Bronchial epithelial cell (primary cell): ENCODE data around the gene MINDY4. TPM values are rescaled to one million over a fixed set of nuclear protein-coding genes. Genes with fewer than 3 reads are reported as not detected.

Experiments
- DNase-seq: peaks from one replicate; pipeline ENCODE4 v3.0.0-alpha.2; 2010; ENCODE audit warnings: low read depth
- FAIRE-seq: peaks from 2 replicates; lab custom pipeline; 2011; peaks lifted over from hg19 to GRCh38; lab: Jason Lieb, UNC
- H3K27me3 ChIP-seq: 2 replicates; pipeline ENCODE4 v1.5.1; 2011; ENCODE audit warnings: low read length; ENCODE audit not compliant: control insufficient read depth, insufficient read depth
- H3K36me3 ChIP-seq: 2 replicates; pipeline ENCODE4 v1.5.1; 2011; ENCODE audit warnings: low read length; ENCODE audit not compliant: control insufficient read depth, insufficient read depth
- H3K4me3 ChIP-seq: 2 replicates; pipeline ENCODE4 v1.5.1; 2011; ENCODE audit warnings: mild to moderate bottlenecking, low read depth, low read length, control low read depth
- CTCF ChIP-seq: IDR thresholded peaks from 2 replicates; pipeline ENCODE4 v1.5.1; 2011; ENCODE audit warnings: mild to moderate bottlenecking, moderate library complexity, low read length, control low read depth, inconsistent platforms; ENCODE audit not compliant: insufficient read depth, severe bottlenecking
- total RNA-seq: library from RNA; depleted of rRNA; stranded (reverse); fragments of >200 nt; gene quantifications from 2 replicates; pipeline ENCODE4 v1.2.1, GENCODE V29; 2014

The MINDY4 gene
- total RNA-seq, 1 donor from 2014 or later: 1.1 TPM

GRCh38 chr7:30852308-30852684 is 81.1 kb downstream of the MINDY4 start:
- peaks cover 2% of the 10 kb centered on the region for H3K27me3 ChIP-seq
- TF ChIP-seq CTCF: no peak
- FAIRE-seq: no peak

GRCh38 chr7:30852744-30853288 is 81.6 kb downstream of the MINDY4 start:
- Histone ChIP-seq H3K36me3 (no peaks in the 10 kb centered on the region), H3K4me3 (no peak overlapping the region), H3K27me3 (peaks cover 2% of the 10 kb centered on the region)
- TF ChIP-seq CTCF: no peak
- DNase-seq (no peak), FAIRE-seq (no peak)

More at GRCh38 chr7:30852308-30852684, 81.1 kb downstream of the MINDY4 start:
- no peak for DNase-seq
- H3K4me3 ChIP-seq: no peak overlapping the region
- no peaks in the 10 kb centered on the region for H3K36me3 ChIP-seq

GRCh38 chr7:30853576-30853975 is 82.4 kb downstream of the MINDY4 start:
- FAIRE-seq (no peak), DNase-seq (no peak)
- Histone ChIP-seq H3K27me3 (peaks cover 2% of the 10 kb centered on the region), H3K4me3 (no peak overlapping the region), H3K36me3 (no peaks in the 10 kb centered on the region)
- no peak for TF ChIP-seq CTCF

GRCh38 chr7:30855936-30856335 is 84.7 kb downstream of the MINDY4 start:
- DNase-seq: no peak
- H3K4me3 ChIP-seq: no peak overlapping the region
- no peaks in the 10 kb centered on the region for H3K36me3 ChIP-seq
- no peak for TF ChIP-seq CTCF
- no peaks in the 10 kb centered on the region for H3K27me3 ChIP-seq
- no peak for FAIRE-seq

- DNase-seq (no peak), FAIRE-seq (no peak)
- Histone ChIP-seq H3K27me3 (no peaks in the 10 kb centered on the region), H3K4me3 (no peak overlapping the region), H3K36me3 (no peaks in the 10 kb centered on the region)
- TF ChIP-seq CTCF: no peak
Measured at GRCh38 chr7:30858576-30858975, 87.4 kb downstream of the MINDY4 start.

- TF ChIP-seq CTCF: no peak
- FAIRE-seq (no peak), DNase-seq (no peak)
- Histone ChIP-seq H3K27me3 (no peaks in the 10 kb centered on the region), H3K36me3 (no peaks in the 10 kb centered on the region), H3K4me3 (no peak overlapping the region)
Measured at GRCh38 chr7:30859202-30859939, 88.2 kb downstream of the MINDY4 start.
